VCaP (cell line): ENCODE results near the gene MAN2A1.
"Not testable (repeated sequence)": the region's sequence is repeated elsewhere in the genome, so short reads cannot be mapped to it uniquely, and the experiment has no call there.

Experiments used
- H3K27ac ChIP-seq: fragments of 450-650 bp; 2 replicates; pipeline ENCODE4 v1.5.1; 2017
- CTCF ChIP-seq: fragments of 450-650 bp; conservative IDR thresholded peaks from 2 replicates; pipeline ENCODE4 v1.5.1; 2017; ENCODE audit warnings: mild to moderate bottlenecking, moderate library complexity

The MAN2A1 gene

GRCh38 chr5:109826426-109826825 lies 136.7 kb downstream of the MAN2A1 start:
- no peak overlapping the region for H3K27ac ChIP-seq
- TF ChIP-seq CTCF: no peak

- no peak overlapping the region for H3K27ac ChIP-seq
- no peak for TF ChIP-seq CTCF
Measured at GRCh38 chr5:109829331-109829730, 139.6 kb downstream of the MAN2A1 start.

- no peak for TF ChIP-seq CTCF
Measured at GRCh38 chr5:109830955-109831502, 141.3 kb downstream of the MAN2A1 start.

GRCh38 chr5:109832207-109833188 lies 142.8 kb downstream of the MAN2A1 start:
- H3K27ac ChIP-seq: not testable (repeated sequence)

More at GRCh38 chr5:109830955-109831502, 141.3 kb downstream of the MAN2A1 start:
- H3K27ac ChIP-seq: peak overlapping the region; percentile 48

- TF ChIP-seq CTCF: no peak
- no peak overlapping the region for H3K27ac ChIP-seq
Measured at GRCh38 chr5:109833946-109834345, 144.2 kb downstream of the MAN2A1 start.

- TF ChIP-seq CTCF: no peak
- no peak overlapping the region for H3K27ac ChIP-seq
Measured at GRCh38 chr5:109836280-109836679, 146.6 kb downstream of the MAN2A1 start.

GRCh38 chr5:109837231-109837861 lies 147.6 kb downstream of the MAN2A1 start:
- no peak for TF ChIP-seq CTCF
- no peak overlapping the region for H3K27ac ChIP-seq
